ENCODE data around the gene ASB17. TPM values are rescaled to one million over a fixed set of nuclear protein-coding genes. Genes with fewer than 3 reads are reported as not detected.

ASB17 gene
- total RNA-seq, 1 donor from 2014 or later, result not detected

GRCh38 chr1:75879985-75880384 is 52.2 kb downstream of the ASB17 start:
- TF ChIP-seq, protein P1, sequence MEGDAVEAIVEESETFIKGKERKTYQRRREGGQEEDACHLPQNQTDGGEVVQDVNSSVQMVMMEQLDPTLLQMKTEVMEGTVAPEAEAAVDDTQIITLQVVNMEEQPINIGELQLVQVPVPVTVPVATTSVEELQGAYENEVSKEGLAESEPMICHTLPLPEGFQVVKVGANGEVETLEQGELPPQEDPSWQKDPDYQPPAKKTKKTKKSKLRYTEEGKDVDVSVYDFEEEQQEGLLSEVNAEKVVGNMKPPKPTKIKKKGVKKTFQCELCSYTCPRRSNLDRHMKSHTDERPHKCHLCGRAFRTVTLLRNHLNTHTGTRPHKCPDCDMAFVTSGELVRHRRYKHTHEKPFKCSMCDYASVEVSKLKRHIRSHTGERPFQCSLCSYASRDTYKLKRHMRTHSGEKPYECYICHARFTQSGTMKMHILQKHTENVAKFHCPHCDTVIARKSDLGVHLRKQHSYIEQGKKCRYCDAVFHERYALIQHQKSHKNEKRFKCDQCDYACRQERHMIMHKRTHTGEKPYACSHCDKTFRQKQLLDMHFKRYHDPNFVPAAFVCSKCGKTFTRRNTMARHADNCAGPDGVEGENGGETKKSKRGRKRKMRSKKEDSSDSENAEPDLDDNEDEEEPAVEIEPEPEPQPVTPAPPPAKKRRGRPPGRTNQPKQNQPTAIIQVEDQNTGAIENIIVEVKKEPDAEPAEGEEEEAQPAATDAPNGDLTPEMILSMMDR (IDR thresholded peaks at IDR 0.05), result no peak
- H3K4me1 ChIP-seq, result no peaks in the 10 kb centered on the region
- no peaks in the 10 kb centered on the region for H3K36me3 ChIP-seq
- H3K4me3 ChIP-seq, result no peak overlapping the region
- intact Hi-C loops (cut with DNase I), result no loop called here
- H3K27me3 ChIP-seq, result no peaks in the 10 kb centered on the region
- no peak overlapping the region for H3K27ac ChIP-seq
- H3K9me3 ChIP-seq, result no peaks in the 10 kb centered on the region
- no peak for DNase-seq (ENCODE audit: low spot score in 2 of 2)

DNA sequence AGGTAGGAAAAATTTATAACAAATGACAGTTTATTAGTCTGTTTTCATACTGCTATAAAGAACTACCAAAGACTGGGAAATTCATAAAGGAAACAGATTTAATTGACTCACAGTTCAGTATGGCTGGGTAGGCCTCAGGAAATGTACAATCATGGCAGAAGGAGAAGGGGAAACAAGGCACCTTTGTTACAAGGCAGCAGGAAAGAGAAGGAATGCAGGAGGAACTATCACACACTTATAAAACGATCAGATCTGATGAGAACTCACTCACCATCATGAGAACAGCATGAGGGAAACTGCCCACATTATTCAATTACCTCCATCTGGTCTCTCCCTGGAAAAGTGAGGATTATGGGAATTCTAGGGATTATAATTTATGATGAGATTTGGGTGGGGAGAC is 61.3 kb downstream of the ASB17 start:
- intact Hi-C loops (cut with DNase I), result no loop called here
- Histone ChIP-seq H3K4me3 (no peak overlapping the region), H3K27ac (no peak overlapping the region), H3K9me3 (no peaks in the 10 kb centered on the region), H3K36me3 (no peaks in the 10 kb centered on the region), H3K27me3 (no peaks in the 10 kb centered on the region), H3K4me1 (no peaks in the 10 kb centered on the region)
- TF ChIP-seq, protein P1 (IDR thresholded peaks at IDR 0.05), result no peak
- DNase-seq (ENCODE audit: low spot score in 2 of 2), result no peak

Other genes starting within 250 kb of the ASB17 start
- 9.8 TPM for gene ACADM, start 207.7 kb downstream of the ASB17 start, total RNA-seq
- gene RABGGTB, start 146.1 kb downstream of the ASB17 start, total RNA-seq, result 17.7 TPM
- gene MSH4, start 135.5 kb downstream of the ASB17 start, total RNA-seq, result not detected
- 34.5 TPM for gene ST6GALNAC3, start 142.3 kb upstream of the ASB17 start, total RNA-seq

All from ascending aorta (tissue), 2 donors.